Kidney glomerular epithelial cell (primary cell): ENCODE results near the gene SYT13.

Source experiments
- DNase-seq: peaks from one replicate; lab custom pipeline; 2025; lab: John Stamatoyannopoulos, UW

Gene SYT13

GRCh38 chr11:45285930-45286632, at the start of gene SYT13:
Gene SYT13 (minus strand): TSS chr11:45286341. CDS start chr11:45286207, 134 bp downstream.
- no peak for DNase-seq

- no peak for DNase-seq
These were observed 49.3 kb upstream of the SYT13 start for GRCh38 chr11:45335434-45335833.

GRCh38 chr11:45334836-45335235, 48.7 kb upstream of the SYT13 start:
- DNase-seq, result no peak

- DNase-seq, result no peak
These were observed 48.3 kb upstream of the SYT13 start for GRCh38 chr11:45334410-45334809.

GRCh38 chr11:45333001-45333971, 47.1 kb upstream of the SYT13 start:
- no peak for DNase-seq

- peak; percentile 29 for DNase-seq
These were observed 46.3 kb upstream of the SYT13 start for GRCh38 chr11:45332276-45332934.

GRCh38 chr11:45331839-45332238, 45.7 kb upstream of the SYT13 start:
- no peak for DNase-seq

GRCh38 chr11:45328726-45329125, 42.6 kb upstream of the SYT13 start:
- DNase-seq, result no peak

GRCh38 chr11:45324459-45324858, 38.3 kb upstream of the SYT13 start:
- no peak for DNase-seq

GRCh38 chr11:45323601-45324249, 37.6 kb upstream of the SYT13 start:
- DNase-seq, result no peak

GRCh38 chr11:45322891-45323600, 36.9 kb upstream of the SYT13 start:
- DNase-seq, result no peak

GRCh38 chr11:45322111-45322705, 36.1 kb upstream of the SYT13 start:
- no peak for DNase-seq

GRCh38 chr11:45321669-45322068, 35.5 kb upstream of the SYT13 start:
- DNase-seq, result no peak

GRCh38 chr11:45321031-45321595, 35.0 kb upstream of the SYT13 start:
- DNase-seq, result no peak

- DNase-seq, result no peak
These were observed 34.2 kb upstream of the SYT13 start for GRCh38 chr11:45320371-45320770.

- no peak for DNase-seq
These were observed 32.9 kb upstream of the SYT13 start for GRCh38 chr11:45319077-45319476.

GRCh38 chr11:45318516-45318915, 32.4 kb upstream of the SYT13 start:
- DNase-seq, result no peak

- DNase-seq, result no peak
These were observed 30.1 kb upstream of the SYT13 start for GRCh38 chr11:45316258-45316657.

- no peak for DNase-seq
These were observed 28.8 kb upstream of the SYT13 start for GRCh38 chr11:45314900-45315299.

- no peak for DNase-seq
These were observed 27.2 kb upstream of the SYT13 start for GRCh38 chr11:45313171-45313865.
